G401.6 (cell line): ENCODE data around the gene FBP1.
A peak's percentile ranks its signal among the peaks of the same experiment; 100 is the strongest.

Source experiments
- FAIRE-seq: peaks from 2 replicates; lab custom pipeline; 2012; peaks lifted over from hg19 to GRCh38; lab: Jason Lieb, UNC

FBP1 gene

DNA sequence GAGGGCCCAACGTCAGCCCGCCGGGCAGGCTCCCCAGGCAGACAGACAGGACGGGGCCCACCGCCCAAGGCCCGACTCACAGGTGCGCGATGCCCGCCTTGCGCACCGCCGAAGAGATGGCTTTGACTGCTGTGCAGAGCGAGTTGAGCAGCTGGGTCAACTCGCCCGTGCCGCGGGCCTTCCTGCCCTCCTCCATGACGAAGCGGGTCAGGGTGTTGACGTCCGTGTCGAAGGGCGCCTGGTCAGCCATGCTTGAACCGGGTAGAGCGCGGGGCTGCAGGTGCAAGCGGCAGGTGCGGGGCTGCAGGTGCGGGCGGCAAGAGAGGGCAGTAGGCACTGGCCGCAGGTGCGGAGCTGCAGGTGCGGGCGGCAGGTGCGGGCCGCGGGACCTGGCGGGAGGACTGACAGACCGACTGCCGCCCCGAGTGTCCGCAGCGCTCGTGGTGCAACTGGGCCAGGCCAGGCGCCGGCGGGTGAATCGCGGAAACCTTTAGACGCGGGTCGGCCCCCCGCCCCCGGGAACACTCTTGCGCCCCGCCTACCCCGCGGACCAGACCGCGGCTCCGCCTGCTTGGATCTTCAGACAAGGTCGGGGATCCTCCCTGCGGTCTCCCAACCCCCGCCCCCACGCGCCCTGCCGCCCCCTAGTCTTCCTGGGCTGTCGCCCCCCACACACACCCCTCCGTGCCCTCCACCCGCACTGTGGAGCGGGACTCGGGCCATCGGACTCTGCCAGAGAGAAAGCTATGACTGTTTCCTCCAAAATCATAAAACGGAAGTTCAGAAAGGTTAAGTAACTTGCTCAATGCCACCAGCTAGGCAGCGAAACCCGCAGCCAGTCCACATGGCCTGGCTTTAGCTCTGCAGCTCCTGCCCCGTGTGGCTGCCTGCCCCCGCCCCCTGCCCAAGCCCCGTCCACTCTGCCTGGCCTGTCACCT lies at the start of gene FBP1:
Gene FBP1 (minus strand): TSS at position 458 of the 938 bp plus-strand sequence. CDS start 208 bp downstream, at position 250.
- FAIRE-seq, result no peak

DNA sequence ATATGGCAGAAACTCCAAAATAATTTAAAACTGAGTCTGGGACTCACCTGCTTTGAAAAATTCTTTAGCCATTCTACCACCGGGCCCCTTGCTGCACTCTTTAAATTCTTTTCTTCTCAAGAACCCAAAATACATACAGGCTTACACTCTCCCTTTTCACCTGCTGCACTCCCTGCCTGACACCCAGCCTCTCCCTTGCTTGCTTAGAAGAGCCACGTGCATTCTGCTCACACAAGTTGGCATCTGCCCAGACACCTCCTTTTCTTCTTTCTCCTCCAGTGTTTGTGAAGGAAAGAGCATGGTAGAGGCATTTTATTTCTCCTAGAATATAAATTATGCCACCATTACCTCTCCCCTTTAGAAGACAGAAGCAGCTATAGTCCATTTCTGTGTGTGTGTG lies 48.1 kb upstream of the FBP1 start:
- FAIRE-seq, result no peak

DNA sequence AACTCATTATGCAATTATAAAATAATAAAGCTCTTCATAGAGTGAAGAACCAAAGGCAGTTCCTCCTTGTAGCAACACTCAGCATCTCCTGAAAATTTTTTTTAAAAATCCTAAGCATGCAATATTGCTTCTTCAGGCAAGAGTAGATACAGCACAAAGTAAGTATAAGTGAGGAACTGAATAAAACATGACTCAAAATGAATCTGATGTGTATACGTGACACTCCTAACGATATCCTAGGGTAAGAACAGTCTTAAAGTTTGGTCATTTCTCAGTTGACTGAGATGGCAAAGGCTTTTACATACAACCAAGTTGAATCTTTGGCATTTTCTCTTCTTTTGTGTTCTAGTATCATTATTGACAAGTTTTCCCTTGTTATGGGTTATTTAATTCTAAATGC lies 46.0 kb upstream of the FBP1 start:
- FAIRE-seq, result no peak

DNA sequence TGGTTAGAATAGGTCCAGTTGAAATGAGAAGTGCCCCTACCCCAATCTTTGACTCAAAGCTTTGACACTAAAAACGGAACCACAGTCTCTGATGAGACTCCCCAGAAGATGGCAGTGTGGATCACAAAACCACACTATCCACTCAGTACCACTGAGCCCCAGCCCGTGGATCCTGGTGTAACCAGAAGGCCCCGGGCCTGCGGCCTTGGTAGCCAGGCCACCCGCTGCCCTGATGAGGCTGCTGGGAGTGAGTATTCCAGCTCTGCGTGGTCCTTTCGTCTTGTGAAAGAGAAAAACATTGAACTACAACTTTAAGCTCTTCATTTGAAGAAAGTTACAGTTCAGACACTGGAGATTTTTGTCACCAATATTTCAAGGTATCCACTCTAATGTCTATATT lies 42.2 kb upstream of the FBP1 start:
- no peak for FAIRE-seq

DNA sequence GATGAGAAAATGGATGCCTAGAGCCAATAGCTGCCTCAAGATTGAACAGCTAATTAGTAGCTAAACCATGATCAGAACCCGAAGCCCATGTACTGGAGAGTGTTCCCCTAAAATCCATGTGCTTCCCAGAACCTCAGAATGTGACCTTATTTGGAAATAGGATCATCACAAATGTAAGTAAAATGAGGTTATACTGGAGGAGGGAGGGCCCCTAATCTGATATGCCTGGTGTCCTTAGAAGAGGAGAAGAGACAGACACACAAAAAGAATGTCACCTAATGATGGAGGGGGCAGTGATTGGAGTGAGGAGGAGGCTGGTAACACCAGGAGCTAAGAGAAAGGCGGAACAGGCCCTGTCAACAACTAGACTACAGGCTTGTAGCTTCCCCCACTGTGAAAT lies 41.3 kb upstream of the FBP1 start:
- no peak for FAIRE-seq

DNA sequence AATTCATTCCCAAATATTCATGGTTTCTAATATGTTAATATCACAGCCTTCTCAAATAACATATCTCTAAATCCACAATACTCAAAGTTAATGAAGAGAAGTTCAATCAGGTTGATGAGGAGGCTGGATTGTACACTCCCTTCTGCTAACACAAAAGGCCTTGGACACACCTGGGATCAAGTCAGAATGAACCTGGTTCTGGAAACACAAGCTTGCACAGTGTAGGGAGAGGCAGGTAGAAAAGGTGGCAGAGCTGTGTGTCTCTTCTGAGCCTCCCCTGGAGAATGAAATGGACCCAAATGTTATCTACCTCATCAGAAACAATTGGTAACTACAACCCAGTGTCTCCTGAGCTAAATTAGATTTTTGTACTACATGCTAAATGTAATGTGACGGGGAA lies 40.7 kb upstream of the FBP1 start:
- FAIRE-seq, result no peak

DNA sequence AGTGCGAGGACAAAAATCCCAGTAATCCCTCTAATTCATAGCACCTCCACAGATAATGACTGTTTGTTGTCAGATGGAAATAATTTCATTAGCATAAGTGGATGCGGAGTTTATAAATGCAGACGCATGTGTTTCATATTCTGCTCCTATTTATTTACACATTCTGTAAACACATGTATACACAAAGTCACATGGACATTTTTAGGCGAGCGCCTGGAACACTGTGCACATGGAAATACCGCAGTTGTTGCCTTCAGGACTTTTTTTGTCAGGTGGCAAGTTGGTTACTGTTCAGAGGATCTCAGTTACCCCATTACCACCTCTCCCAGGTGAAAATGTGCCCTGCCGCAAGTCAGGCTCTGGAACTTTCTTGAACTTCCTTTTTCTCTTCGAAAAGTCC lies 40.3 kb upstream of the FBP1 start:
- no peak for FAIRE-seq

DNA sequence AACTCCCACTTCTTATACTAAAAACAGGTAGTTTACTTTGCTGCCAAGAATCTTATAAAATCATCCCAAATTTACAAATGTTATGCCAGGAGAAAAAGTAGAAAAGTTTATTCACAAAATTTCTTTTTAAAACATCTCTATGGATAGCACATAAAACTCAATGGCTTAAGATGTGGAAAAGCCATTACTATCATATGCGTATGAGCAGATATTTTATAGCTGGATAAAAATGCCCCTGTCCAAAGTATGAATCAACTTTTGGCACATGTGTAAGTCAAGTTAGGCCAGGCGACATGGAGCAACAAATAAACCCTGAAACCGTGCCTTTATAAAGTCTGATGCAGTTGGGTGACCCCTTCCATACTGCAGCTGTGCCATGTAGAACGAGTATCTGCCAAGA lies 38.6 kb upstream of the FBP1 start:
- FAIRE-seq, result no peak

DNA sequence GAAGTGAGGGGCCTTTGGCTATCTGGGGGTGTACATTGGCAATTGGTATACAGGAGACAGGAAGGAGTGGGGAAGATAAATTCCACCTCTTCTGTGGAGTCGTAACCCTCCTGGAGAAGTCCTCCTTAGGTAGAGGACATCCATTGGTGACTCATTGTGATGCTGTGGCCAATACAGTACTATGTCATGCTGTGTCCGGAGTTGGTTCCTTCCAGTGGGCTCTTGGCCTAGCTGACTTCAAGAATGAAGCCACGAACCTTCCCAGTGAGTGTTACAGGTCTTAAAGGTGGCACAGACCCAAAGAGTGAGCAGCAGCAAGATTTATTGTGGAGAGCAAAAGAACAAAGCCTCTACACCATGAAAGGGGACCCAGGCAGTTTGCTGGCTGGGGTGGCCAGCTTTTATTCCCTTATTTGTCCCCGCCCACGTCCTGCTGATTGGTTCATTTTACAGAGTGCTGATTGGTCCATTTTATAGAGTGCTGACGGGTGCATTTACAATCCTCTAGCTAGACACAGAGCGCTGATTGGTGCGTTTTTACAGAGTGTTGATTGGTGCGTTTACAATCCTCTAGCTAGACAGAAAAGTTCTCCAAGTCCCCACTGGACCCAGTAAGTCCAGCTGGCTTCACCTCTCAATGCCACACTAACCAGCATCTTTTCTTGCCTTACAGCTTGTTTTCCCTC lies 37.3 kb upstream of the FBP1 start:
- FAIRE-seq, result no peak

DNA sequence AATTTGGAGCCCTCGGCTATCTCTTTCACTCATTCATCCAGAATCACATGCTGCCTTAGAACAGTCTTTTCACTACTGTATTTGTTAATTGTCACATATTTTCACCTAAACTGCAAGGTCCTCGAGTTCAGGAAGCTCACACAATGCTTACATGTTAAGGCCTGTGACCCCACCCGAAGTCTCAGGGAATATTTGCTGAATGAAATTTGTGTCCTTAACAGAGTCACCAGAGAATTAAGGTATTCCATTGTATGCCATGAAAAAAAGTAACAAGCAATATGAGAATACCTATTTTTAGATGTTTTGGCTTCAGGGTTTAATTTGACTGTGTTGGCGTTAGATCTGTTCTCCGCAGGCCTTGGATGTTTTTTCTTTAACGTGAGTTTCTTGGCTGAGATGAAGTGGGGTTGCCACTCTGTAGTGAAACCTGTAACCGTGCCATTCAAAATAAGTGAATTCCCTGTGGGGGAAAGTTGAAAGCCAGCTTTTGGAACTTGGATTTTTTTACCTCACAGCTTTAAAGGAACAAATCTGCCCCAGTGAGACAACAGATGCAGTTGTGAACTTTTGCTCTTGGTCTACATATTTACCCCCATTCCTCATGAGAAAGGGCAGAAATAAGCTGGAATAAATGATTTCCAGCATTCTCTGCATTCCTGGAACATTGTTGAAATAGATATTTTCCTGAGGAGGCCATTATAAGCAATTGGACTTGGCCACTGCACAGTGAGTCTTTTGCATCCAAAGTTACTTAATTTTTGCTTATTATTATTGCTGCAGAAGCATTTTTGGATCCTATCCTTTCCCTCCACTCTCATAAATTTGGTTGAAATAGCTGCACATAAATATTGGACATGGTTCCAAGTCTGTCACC lies 35.9 kb upstream of the FBP1 start:
- no peak for FAIRE-seq

DNA sequence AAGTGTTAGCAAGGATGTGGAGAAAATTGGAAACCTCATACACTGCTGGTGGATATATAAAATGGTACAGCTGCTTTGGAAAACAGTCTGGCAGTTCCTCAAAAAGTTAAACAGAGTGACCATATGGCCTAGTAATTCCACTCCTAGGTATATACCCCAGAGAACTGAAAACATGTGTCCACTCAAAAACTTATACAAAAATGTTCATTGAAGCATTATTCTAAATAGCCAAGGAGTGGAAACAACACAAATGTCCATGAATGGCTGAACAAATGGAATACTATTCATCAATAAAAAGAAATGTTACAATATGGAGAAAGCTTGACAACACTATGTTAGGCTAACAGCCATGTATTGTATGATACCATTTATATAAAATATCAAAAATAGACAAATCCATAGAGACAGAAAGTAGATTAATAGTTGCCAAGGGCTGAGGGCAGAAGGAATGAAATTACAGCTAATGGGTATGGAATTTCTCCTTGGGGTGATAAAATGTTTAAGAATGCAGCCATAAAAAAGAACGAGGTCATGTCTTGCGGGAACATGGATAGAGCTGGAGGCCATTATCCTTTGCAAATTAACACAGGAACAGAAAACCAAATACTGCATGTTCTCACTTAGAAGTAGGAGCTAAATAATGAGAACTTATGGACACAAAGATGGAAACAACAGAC lies 33.6 kb upstream of the FBP1 start:
- no peak for FAIRE-seq

DNA sequence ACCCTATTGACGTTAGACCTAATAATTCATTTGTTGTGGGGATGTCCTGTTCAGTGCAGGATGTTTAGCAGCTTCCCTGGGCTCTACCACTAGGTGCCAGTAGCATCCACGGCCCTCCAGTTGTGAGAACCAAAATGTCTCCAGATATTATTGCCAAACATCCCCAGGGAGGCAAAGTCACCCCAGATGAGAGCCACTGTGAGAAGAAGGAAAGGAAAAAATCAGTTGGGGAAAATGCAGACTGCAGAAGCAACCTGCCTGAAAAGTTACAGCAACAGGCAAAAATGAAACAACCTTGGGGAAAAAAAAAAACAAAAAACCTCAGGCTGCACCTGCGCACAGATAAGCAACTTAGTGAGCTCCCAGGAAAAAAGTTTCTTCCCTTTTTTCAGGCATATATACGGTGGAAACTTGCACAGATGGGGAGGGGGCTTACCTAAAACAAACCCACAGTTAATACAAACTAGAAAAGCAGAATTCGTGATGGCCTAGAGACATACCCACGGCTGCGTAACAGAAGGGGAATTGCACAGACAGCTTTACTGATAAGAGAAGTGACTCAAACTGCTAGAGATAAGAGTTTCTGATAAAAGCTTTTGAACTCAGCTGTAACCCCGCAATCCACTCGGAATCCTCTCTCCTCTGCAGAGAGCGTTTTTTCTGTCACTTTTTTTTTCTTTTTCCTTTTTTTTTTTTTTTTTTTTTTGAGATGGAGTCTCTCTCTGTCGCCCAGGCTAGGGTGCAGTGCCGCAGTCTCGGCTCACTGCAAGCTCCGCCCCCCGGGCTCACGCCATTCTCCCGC lies 29.8 kb upstream of the FBP1 start:
- FAIRE-seq, result peak; percentile 27

DNA sequence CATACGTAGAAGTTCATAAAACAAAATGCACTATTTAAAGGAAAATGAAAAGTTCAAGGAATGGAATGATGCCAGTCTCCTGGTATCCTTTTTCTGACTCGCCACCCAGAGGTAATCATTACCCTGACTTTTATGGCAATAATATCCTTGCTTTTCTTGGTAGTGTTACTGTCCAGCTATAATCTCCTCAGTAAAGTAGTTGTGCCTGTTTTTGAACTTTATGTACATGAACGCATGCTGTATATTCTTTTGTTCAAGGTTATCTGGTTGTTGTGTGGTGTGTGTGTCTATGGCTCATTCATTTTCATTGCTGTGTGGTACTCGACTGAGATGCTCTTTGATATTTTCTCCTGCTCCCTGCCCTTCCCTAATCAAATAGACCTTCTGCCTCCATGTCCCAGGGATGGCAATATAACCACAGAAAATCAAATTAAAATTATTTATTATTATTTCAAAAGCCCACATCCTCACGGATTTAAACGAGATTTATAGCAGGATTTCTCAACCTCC lies 29.2 kb upstream of the FBP1 start:
- no peak for FAIRE-seq

DNA sequence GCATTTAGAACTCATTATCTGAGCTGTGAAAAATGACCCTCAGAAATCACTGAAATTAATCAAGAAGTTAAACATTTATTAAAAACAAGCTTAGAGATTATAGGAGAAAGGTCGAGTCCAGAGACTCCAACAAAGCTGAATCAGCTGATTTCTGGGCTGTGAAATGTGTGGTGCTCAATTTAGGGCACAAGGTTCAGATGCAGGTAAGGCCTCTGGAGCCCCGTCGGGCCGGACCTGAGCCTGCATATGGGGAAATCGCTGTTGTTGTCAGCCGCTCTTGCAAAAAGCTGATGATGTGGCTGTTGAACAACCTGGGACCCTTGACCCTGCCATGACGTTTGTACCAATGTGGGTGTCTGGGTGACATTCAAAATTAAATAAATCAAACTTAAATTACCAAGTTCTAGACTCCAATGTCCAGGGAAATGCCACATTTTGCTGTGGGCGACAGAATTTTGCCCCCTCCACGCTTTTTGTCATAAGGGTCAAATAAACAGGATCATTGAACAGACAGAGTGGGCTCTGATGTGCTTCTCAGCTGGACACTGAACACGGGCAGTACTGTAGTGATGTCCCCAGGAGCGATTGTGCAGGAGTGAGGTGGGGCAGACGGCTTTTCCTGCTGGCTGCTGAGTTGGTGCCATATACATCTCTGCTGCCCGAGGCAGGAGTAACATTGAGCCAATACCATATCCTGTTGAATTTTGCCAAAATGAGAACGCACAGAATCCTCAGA lies 27.2 kb upstream of the FBP1 start:
- no peak for FAIRE-seq

DNA sequence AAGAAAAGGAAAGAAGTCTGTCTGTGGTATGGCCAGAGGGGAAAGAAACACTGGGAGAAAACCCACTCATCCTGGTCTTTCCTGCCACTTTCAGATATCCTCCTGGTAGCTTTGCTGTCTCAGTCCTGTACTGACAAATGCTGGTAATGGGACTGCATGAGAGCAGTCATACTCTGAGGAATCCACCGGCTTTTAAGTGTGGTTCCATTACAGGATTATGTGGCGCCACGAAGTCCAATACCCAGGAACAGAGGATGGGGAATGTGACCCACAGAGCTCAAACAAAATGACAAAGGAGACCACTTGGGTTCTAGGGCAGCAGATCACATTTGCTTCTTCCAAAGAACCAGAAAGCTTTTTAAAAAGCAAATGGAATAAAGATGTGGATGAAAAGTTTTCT lies 26.3 kb upstream of the FBP1 start:
- FAIRE-seq, result no peak

DNA sequence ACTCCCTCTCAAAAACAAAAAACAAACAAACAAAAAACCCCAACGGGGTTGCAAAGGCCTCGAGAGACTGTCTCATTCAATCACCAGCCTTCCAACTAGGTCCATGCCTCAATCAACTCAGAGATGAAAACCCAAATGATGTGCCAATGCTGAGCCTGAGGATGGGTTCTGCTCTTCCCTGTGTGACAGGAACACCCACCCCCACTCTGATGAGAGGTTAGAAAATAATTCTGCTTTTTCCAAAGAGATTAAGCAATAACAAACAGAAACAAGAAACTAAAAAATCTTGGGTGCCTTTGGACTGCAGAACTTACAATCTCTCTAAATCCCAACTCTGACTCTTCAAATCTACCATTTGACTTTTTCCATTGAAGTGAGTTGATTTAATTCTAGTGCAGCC lies 25.5 kb upstream of the FBP1 start:
- no peak for FAIRE-seq

DNA sequence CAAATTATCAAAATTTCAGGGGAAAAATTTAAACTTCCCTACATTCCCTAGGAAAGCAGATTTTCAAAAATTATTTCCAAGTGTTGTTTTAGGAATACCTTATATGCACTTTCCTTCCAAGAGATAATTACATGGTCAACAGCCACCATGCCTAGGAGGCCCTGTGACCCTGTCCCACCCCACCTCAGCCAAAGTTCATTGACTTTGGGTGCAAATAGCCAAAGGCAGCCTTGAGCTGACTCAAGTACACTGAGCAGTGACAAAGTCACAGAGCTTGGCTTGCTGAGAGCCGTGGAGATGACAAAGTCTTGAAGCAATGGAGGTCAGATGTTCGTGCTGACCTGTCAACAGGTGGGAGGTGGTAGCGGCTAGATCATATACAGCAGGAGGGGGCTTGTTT lies 24.3 kb upstream of the FBP1 start:
- no peak for FAIRE-seq

DNA sequence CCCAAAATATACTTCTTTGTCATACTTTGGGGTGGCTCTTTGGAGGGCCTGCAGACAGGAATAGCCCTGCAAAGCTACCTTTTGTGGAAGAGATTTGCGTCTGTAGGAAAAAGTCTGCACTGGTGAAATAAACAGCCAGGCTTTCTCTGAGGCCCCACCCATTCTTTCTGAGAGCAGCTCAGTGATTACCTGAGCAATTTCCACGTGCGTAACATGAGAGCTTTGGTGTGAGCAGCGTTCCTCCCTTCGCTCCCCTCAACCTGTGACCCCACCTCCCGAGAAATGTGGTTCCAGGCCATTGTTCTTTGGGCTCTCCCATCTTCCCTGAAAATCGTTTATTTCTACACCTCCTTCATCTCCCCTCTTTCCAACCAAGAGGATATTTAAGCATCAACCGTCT lies 23.8 kb upstream of the FBP1 start:
- no peak for FAIRE-seq

DNA sequence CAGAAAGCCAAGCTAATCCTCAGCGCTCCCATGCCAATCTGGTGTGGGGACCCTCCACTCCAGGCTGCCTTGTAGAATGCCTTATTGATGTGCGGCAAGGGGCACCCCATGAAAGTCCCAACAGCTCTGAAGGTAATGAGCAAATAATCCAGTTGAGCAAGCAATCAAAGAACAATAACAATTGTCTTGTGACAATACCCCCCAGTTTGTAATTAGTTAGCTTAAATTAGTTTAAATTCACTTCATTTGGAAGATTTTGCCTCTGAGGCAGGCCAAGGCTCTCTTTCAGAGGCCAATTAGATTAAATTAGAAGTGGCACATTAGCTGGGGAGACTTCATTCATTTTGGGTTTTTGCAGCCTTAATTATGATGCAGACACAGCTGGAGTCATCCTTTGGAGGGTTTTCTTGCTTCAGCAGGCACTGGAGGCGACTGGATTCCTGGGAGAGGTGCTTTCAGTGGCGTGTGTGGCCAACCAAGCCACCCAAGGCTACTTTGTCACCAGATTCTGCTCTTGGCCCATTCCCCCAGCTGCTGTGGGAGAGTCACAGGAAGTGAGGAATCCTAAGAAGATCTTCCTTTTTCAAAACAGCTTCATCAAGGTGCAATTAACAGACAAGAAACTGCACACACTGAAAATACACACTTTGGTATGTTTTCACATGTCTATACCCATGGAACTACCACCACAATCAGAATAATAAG lies 17.9 kb upstream of the FBP1 start:
- FAIRE-seq, result no peak

DNA sequence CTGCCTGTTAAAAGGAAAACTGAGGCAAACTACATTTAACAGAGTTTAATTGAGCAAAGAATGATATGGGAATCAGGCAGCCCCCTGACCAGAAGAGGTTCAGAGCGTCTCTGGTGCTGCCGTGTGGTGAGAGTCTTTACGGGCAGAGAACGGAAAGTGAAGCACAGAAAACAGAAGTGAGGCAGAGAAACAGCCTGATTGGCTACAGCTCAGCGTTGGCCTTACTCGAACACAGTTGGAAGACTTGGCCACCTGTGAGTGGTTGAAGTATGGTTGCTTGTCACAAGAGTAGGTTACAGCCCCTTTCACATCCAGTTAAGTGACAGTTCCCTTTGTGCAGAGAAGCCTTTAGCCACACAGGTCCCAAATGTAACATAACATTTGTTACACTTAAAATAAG lies 16.9 kb upstream of the FBP1 start:
- no peak for FAIRE-seq
